HG03565 (cell line): ENCODE data around the gene SOX8.
"Not testable (repeated sequence)": the region's sequence is repeated elsewhere in the genome, so short reads cannot be mapped to it uniquely, and the experiment has no call there.

Experiments
- ATAC-seq: cut with Tn5 transposase; IDR thresholded peaks from one replicate; pipeline ENCODE4 v1.9.1; 2021; ENCODE audit warnings: mild to moderate bottlenecking, moderate library complexity; ENCODE audit not compliant: unreplicated experiment

Gene SOX8

DNA sequence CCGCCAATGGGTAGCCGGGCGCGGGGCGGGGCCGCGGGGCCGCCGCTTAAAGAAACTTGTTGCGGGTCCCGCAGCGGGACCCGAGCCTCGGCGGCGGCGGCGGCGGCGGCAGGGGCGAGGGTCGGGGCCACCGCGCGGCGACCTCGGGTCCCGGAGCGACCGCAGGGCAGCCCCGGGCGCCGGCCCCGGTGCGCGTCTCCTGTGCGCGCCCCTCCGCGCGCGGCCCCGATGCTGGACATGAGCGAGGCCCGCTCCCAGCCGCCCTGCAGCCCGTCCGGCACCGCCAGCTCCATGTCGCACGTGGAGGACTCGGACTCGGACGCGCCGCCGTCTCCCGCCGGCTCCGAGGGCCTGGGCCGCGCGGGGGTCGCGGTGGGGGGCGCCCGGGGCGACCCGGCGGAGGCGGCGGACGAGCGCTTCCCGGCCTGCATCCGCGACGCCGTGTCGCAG lies at the start of gene SOX8:
Gene SOX8 (plus strand): TSS at position 76 of the 450 bp plus-strand sequence. CDS start 153 bp downstream, at position 229.
- ATAC-seq: no peak

DNA sequence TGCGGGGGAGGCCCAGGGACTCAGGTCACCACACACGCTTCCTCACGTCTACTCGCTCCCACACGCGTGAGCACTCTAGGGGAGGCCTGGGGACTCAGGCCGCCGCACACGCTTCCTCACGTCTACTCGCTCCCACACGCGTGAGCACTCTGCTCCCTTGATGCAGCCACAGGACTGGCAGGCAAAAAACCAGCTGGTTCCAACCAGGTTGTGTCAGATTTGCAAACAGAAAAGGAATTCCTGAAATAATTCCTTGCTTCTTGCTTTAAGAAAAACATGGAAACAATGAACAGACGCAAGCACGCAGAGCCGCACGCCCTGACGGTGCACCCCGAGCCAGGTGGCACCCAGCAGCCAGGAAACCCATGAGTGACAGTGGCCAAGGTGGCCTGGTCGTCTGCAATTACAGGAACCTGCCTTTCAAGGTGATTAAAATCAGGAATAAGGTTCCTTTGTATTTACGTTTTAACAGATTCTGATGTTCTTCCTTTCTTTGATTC lies 48.7 kb upstream of the SOX8 start:
- no peak for ATAC-seq

DNA sequence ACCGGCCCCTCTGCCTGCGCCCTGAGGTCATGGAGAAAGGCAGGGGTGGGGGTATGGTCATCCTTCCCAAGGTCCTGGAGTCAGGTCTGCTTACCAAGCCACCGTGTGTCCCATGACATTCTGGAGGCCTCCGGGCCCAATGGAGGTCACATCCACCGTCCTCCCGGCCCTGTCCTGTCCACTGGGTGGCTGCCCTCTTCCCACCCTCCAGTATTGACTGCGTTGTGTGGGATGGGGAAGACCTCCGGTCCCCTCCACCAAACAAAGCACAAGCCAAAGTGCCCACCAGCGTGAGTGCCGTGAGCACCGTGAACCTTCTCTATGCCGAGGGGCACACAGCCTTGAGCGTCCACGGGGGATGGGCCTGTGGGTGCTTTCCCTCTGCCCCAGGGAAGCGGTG lies 48.0 kb upstream of the SOX8 start:
- ATAC-seq: no peak

DNA sequence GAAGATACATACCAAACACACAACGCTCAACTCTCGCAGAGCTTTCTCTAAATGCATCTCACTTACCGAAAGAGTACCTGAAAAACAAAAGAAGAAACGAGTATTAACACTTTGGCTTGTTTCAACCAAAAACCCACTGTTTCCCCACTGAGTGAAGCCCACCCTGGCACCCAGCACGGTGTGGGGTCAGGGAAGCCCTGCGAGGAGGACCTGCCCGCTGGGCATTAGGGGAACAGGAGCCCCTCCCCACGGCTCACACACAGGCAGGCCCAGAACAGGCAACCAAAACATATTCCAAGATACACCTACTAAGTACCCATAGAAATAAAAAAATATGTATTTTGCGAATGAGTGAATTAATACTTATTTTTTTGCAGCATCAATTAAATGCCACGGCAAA lies 47.4 kb upstream of the SOX8 start:
- ATAC-seq: no peak

DNA sequence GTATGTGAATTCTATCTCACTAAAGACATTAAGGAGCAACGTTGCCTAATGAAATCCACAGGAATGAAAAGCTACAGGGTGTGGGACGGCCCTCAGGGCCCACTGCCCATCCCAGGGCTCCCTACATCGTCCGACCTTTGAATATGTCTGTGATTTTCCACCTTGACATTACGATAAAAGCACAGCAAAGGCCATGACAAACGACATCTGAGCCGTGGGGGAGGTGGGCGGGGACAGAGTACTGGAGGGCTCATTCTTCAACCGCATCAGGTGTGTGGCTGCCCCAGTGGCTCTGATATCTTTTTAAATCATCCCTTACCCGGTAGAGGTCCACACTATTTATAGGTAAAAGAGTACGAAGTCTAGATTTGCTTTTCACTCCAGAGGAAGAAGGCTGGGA lies 45.9 kb upstream of the SOX8 start:
- no peak for ATAC-seq

DNA sequence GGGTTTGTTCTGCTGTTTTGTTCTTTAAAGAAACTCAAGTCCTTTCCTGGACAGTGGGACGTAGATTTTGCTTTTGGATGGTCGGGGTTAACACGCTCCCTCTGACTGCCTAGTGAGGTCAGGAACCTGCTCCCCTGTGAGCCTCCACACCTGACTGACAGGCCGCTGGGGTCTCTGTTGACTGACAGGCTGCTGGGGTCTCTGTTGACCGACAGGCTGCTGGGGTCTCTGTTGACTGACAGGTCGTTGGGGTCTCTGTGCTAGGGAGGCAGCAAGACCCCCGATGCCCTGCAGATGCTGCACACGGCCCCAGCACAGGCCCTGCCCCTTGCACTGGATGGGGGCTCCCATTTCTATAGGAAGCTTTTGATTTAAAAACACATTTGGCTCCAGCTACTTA lies 44.3 kb upstream of the SOX8 start:
- ATAC-seq: no peak

DNA sequence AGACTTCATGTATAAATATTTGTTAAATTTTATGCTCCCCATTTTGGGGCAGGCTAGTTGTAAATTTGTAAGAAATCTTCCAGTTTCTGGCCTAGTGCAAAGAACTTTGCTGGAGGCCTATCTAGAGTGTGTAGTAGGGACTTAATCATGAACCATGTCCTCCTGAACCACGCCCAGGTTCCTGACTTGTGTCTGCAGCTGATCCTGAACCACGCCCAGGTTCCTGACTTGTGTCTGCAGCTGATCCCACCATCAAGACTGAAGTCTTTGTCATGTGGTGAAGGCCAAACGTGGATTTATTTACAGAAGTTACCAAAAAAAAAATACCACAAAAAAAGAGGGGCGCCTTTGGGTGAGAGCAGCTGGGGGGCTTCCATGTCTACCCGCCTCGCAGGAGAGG lies 43.8 kb upstream of the SOX8 start:
- ATAC-seq: no peak

DNA sequence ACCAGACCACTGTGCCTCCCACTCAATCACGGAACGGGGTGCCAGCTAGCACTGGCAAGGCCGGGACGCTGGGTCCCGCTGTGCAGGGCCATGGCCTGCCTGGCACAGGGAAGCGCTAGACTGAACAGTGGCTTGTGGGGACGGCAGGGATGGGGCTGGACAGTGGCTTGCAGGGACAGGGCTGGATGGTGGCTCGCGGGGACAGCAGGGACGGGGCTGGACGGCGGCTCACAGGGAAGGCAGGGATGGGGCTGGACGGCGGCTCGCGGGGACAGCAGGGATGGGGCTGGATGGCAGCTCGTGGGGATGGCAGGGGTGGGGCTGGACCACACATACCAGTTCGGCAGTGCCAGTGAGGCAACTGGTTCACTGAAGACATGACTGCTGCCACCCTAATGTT lies 43.4 kb upstream of the SOX8 start:
- ATAC-seq: no peak

DNA sequence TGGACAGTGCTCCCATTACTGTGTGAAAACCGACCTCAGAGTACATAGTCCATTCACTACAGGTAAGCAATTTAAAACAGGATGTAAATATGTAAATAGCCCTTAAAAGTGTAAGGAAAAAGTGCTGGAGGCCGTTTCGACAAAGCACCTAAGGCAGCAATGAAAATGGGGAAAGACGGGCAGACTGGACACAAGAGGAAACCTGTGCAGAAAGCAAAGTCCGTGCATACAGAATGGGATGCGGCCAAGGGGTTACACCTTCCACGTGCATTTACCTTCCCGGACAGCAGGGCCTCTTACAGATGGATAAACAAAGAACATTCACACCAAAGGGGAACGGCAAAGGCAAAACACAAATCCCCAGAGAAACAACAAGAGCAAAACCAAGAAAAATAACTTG lies 42.8 kb upstream of the SOX8 start:
- ATAC-seq: no peak

DNA sequence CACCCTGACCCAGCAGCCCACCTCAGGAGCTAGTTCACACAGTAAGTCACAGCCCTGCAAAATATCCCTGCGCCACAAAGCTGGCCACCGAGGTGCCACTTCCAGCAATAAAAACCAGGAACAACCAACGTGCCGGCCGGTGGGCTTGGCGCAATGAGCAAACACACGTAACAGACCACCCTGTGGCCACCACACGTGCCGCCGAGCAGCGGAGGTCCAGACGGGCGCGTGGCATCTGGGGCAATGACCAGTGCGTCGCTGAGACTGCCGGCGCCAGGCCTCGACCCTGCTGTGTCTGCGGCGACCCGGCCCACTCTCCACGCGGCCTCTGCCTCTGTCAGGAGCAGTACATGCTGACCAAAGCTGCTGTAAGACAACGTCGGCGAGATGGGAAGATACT lies 42.3 kb upstream of the SOX8 start:
- no peak for ATAC-seq

DNA sequence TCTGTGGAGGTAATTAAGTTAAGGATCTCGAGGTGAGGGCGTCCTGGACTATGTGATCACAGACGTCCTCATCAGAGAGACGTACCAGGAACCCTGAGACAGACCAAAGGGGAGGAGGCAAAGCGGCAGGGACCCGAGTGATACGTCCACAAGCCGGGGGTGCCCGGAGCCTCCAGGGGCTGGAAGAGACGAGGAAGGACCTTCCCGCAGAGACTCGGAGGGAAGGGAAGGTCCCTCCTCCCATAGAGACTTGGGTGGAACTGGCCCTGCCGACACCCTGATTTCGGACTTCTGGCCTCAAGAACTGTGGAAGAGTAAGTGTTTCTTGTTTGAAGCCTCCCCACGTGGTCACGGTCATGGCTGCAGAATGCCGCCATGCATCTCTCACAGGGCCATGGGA lies 41.6 kb upstream of the SOX8 start:
- ATAC-seq: no peak

DNA sequence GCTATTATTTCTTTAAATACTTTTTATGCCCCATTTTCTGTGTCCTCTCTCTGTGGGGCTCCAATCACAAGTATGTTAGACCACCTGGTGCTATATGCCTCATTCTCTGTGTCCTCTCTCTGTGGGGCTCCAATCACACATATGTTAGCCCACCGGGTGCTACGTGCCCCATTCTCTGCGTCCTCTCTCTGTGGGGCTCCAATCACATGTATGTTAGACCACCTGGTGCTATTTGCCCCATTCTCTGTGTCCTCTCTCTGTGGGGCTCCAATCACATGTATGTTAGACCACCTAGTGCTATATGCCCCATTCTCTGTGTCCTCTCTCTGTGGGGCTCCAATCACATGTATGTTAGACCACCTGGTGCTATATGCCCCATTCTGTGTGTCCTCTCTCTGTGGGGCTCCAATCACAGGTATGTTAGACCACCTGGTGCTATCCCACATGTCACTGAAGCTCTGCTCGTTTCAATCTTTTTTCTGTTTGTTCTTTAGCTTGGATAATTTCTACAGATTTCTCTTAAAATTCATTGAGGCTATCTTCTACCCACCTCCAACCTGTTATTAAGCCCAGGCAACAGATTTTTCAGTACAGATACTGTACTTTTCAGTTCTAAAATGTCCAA lies 39.0 kb upstream of the SOX8 start:
- no peak for ATAC-seq

DNA sequence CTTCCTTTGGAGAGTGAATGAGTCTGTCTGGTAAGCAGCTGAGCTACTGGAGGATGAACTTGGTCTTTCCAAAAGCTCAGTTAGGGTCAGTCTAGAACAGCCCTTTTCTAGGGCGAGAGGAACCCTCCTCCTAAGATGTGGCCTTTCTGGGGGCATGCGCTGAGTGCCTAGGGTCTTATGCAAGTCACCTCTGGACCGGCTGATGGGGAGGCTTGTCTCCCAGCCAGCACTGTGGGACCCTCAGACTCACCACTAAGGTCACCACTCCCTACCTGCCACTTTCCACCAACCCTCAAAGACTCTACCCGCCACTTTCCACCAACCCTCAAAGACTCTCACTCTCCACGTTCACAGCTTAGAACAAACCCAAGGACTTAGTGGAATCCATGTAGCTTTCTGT lies 37.6 kb upstream of the SOX8 start:
- ATAC-seq: no peak

DNA sequence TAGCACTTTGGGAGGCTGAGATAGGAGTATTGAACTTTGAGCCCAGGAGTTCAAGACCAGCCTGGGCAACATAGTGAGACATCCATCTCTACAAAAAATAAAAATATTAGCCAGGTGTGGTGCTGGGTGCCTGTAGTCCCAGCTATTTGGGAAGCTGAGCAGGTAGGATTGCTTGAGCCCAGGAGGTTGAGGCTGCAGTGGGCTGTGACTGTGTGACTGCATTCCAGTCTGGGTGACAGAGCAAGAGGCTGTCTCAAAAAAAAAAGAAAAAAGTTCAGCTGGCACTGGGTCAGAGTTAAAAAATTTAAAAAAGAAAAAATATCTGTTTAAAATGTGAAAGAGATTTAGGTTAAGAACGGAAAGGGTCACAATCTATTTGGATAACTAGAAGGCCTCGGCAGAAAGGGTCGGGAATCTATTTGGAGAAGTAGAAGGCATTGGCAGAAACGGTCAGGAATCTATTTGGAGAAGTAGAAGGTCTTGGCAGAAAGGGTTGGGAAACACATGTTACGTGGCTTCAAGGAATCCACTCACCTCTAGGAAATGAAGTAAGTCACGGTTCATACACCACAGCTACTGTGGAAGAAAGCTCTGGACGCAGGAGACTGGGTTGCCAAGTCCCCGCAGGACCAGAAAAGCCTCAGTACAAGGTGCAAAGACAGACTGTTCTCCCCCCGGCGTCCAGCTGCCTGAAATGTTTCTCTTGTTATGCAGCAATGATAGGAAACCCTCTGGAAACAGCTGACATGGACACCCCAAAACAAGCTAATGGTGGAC lies 36.1 kb upstream of the SOX8 start:
- no peak for ATAC-seq

DNA sequence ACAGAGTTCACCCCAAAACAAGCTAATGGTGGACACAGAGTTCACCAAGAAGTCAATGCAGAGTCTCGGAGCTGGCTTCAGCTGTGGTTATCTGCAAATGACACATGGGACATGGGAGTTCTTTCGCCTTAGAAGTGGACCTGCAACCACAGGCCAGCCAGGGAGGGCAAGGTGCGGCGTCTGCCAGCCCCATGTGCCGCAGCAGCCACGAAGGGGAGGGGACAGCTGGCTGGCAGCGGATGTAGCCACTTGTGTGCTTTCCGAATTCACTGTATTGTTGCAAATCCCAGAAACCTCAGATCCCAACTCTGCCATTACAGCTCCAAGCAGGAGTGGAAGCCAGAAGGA lies 35.5 kb upstream of the SOX8 start:
- no peak for ATAC-seq

DNA sequence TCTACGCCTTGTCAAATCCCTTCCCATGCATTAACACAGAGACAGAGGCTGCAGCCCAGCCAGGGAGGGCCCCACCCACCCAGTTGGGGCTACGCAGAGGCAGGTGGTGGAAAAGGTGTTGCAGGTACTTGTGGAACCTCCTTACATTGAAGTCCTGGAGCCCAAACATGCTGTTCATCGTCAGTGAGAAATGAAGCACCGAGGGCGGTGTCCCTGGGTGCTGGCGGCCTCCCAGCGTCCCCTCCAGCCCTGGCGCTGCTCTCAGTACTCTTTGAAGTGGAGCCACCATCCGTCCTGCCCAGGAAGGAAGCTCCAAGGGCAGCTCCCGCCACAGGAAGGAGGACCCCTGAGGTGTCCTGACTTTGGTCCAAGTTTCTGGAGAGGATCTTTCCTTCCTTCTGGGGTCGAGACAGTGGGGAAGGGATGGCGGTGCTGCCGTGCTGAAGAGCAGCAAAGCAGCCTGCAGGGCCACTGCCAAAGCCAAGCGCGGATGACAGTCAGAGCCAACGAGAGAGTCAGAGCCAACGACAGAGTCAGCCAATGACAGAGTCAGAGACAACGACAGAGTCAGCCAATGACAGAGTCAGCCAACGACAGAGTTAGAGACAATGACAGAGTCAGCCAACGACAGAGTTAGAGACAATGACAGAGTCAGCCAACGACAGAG lies 34.2 kb upstream of the SOX8 start:
- no peak for ATAC-seq

DNA sequence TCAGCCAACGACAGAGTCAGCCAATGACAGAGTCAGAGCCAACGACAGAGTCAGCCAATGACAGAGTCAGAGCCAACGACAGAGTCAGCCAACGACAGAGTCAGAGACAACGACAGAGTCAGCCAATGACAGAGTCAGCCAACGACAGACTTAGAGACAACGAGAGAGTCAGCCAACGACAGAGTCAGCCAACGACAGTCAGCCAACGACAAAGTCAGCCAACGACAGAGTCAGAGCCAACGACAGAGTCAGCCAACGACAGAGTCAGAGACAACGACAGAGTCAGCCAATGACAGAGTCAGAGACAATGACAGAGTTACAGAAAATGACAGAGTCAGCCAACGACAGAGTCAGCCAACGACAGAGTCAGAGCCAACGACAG lies 33.7 kb upstream of the SOX8 start:
- not testable (repeated sequence) for ATAC-seq

DNA sequence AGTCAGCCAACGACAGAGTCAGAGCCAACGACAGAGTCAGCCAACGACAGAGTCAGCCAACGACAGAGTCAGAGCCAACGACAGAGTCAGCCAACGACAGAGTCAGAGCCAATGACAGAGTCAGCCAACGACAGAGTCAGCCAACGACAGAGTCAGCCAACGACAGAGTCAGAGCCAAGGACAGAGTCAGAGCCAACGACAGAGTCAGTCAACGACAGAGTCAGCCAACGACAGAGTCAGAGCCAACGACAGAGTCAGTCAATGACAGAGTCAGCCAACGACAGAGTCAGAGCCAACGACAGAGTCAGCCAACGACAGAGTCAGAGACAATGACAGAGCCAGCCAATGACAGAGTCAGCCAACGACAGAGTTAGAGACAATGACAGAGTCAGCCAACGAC lies 32.8 kb upstream of the SOX8 start:
- ATAC-seq: not testable (repeated sequence)

DNA sequence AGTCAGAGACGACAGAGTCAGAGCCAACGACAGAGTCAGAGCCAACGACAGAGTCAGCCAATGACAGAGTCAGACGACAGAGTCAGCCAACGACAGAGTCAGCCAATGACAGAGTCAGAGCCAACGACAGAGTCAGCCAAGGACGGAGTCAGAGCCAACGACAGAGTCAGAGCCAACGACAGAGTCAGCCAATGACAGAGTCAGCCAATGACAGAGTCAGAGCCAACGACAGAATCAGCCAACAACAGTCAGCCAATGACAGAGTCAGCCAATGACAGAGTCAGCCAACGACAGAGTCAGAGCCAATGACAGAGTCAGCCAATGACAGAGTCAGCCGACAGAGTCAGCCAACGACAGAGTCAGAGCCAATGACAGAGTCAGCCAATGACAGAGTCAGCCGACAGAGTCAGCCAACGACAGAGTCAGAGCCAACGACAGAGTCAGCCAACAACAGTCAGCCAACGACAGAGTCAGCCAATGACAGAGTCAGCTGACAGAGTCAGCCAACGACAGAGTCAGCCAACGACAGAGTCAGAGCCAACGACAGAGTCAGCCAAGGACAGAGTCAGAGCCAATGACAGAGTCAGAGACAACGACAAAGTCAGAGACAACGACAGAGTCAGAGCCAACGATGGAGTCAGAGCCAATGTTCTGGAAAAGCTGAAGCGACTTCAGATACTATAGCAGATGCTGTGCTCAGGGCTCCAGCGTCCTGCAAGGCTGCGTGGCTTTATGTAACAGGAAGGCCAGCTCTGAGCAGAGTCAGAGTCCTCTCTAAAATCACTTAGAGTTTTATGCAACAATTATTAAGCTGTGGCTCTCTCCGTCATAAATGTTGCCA lies 30.6 kb upstream of the SOX8 start:
- ATAC-seq: not testable (repeated sequence)

DNA sequence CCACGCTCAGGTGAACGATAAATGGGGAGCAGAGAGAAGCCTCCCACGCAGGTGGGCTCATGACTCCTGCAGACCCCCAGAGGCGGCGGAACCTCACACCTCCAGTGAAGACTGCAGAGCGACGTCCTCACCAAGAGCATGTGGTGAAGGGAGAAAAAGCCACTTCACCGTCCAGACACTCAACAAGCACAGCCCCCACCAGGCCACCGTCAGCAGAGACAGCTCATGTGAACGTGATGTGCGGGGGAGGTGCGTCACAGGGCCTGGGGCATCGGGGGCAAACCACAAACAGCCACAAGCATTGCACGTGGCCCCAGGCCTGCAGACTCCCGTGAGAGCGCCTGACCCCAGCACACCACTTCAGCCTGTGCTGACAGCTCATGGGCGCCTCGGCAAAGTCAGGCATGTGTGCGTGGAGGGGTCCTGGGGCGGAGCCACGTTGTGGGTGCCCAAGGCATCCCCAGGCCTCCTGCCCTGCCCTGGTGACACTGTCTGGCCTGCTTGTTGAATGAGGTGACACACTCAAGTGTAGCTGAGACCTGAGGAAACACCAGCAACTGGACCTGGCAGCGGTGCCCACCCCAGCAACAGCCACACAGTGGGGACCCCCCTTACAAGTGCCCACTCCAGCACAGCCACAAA lies 29.8 kb upstream of the SOX8 start:
- ATAC-seq: no peak

DNA sequence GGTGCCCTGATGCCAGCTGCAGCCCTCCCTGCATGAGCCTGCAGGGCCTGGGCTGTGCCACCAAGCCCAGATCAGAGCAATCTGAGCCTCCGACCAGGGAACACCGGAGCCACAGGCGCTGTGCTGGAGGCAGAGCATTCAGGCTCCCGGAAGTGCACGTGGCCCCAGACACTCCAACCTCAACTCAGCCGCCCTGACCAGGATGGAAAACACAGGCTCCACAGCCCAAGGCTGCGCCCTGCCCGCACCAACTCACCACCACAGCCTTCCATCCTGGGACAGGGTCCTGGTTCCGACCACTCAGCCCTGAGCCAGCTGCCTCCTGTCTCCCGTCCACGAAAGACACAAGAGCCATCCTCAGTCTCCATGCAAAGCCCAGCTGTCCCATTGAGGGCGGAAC lies 29.2 kb upstream of the SOX8 start:
- ATAC-seq: no peak
